Measurements from ENCODE around the gene AGBL1. TPM values are rescaled to one million over a fixed set of nuclear protein-coding genes. Genes with fewer than 3 reads are reported as not detected.

The AGBL1 gene
- total RNA-seq, 6 experiments from 2014 or later = not detected

GRCh38 chr15:86247249-86247955 is 167.7 kb downstream of the AGBL1 start:
- ATAC-seq (no peak), DNase-seq (no peak)
- no peak for TF ChIP-seq POLR2A (IDR thresholded peaks at IDR 0.05)
- TF ChIP-seq CTCF (IDR thresholded peaks at IDR 0.05) = no peak
- Histone ChIP-seq H3K4me3 (no peak overlapping the region), H3K9me3 (no peaks in the 10 kb centered on the region), H3K4me1 (no peaks in the 10 kb centered on the region), H3K27me3 (no peaks in the 10 kb centered on the region), H3K27ac (no peak overlapping the region), H3K36me3 (no peaks in the 10 kb centered on the region)
- intact Hi-C loops (cut with DNase I) = no loop called here
- WGBS (ENCODE audit: insufficient coverage, low coverage, low lambda C conversion rate, missing lambda C conversion rate) = 93% methylated on average over 9 of the region's 15 CpGs

DNA sequence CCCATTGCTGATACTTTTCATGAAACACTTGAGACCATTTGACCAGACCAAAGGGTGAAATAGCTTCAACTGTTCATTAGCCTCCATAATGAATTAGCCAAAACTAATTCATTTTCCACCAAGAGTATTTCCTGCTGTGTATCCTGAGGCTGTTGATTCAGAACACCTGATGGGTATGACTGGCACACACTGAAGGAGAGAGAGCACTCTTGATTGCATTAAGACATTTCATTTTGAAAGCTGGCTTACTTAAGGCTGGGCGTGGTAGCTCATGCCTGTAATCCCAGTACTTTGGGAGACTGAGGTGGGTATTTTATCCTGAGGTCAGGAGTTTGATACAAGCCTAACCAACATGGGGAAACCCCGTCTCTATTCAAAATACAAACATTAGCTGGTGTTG is 175.6 kb downstream of the AGBL1 start:
- Histone ChIP-seq H3K4me1 (no peaks in the 10 kb centered on the region), H3K4me3 (no peak overlapping the region), H3K9me3 (no peaks in the 10 kb centered on the region), H3K27me3 (no peaks in the 10 kb centered on the region), H3K36me3 (no peaks in the 10 kb centered on the region), H3K27ac (no peak overlapping the region)
- 42% methylated on average over 2 of the region's 2 CpGs for WGBS (ENCODE audit: insufficient coverage, low coverage, low lambda C conversion rate, missing lambda C conversion rate)
- ATAC-seq (no peak), DNase-seq (no peak)
- no peak for TF ChIP-seq CTCF (IDR thresholded peaks at IDR 0.05)
- no peak for TF ChIP-seq POLR2A (IDR thresholded peaks at IDR 0.05)
- intact Hi-C loops (cut with DNase I) = no loop called here

GRCh38 chr15:86256628-86257027 is 177.0 kb downstream of the AGBL1 start:
- intact Hi-C loops (cut with DNase I) = no loop called here
- H3K4me1 ChIP-seq = no peaks in the 10 kb centered on the region
- H3K9me3 ChIP-seq = no peaks in the 10 kb centered on the region
- no peaks in the 10 kb centered on the region for H3K36me3 ChIP-seq
- no peak for TF ChIP-seq POLR2A (IDR thresholded peaks at IDR 0.05)
- TF ChIP-seq CTCF (IDR thresholded peaks at IDR 0.05) = no peak
- no peaks in the 10 kb centered on the region for H3K27me3 ChIP-seq
- ATAC-seq (no peak), DNase-seq (no peak)
- H3K4me3 ChIP-seq = no peak overlapping the region
- H3K27ac ChIP-seq = no peak overlapping the region
- 65% methylated on average over 4 of the region's 6 CpGs for WGBS (ENCODE audit: insufficient coverage, low coverage, low lambda C conversion rate, missing lambda C conversion rate)

- no peak for ATAC-seq
- Histone ChIP-seq H3K27me3 (no peaks in the 10 kb centered on the region), H3K4me3 (no peak overlapping the region), H3K4me1 (no peaks in the 10 kb centered on the region), H3K27ac (no peak overlapping the region), H3K9me3 (no peaks in the 10 kb centered on the region), H3K36me3 (no peaks in the 10 kb centered on the region)
- TF ChIP-seq CTCF (IDR thresholded peaks at IDR 0.05) (no peak), POLR2A (IDR thresholded peaks at IDR 0.05) (no peak)
- WGBS (ENCODE audit: insufficient coverage, low coverage, low lambda C conversion rate, missing lambda C conversion rate) = 37% methylated on average over 5 of the region's 5 CpGs
- DNase-seq = no peak
- intact Hi-C loops (cut with DNase I) = no loop called here
Measured at GRCh38 chr15:86259589-86259988, 179.9 kb downstream of the AGBL1 start.

Measured in right lobe of liver (tissue), 6 donors.